Neural cell (in vitro differentiated cells): ENCODE data around the gene RARRES1. TPM values are rescaled to one million over a fixed set of nuclear protein-coding genes. Genes with fewer than 3 reads are reported as not detected.

ENCODE experiments used
- H2AFZ ChIP-seq: fragments of 200-600, 300-800 bp; sonication (generic), shearing (Covaris generic); 2 replicates; pipeline ENCODE4 v1.6.0; 2014; ENCODE audit warnings: low read depth, mild to moderate bottlenecking, antibody characterized with exemption, low read length, moderate library complexity
- H3F3A ChIP-seq: fragments of 200-600 bp; shearing (Covaris generic); 2 replicates; pipeline ENCODE4 v1.6.1; 2016; ENCODE audit warnings: mild to moderate bottlenecking, moderate library complexity, mixed read lengths, antibody characterized with exemption, low read length; ENCODE audit not compliant: insufficient read depth, poor library complexity, severe bottlenecking
- H3K27ac ChIP-seq: fragments of 200-600, 300-800 bp; sonication (generic), shearing (Covaris generic); 2 replicates; pipeline ENCODE4 v1.5.1; 2014; ENCODE audit warnings: mild to moderate bottlenecking, low read length, moderate library complexity
- H3K27me3 ChIP-seq: fragments of 300-800, 200-600 bp; sonication (generic), shearing (Covaris generic); 2 replicates; pipeline ENCODE4 v1.6.0; 2014; ENCODE audit warnings: mild to moderate bottlenecking, low read depth, low read length, moderate library complexity; ENCODE audit not compliant: insufficient read depth
- H3K36me3 ChIP-seq: fragments of 300-800, 200-600 bp; sonication (generic), shearing (Covaris generic); 2 replicates; pipeline ENCODE4 v1.5.1; 2014; ENCODE audit warnings: mild to moderate bottlenecking, antibody characterized with exemption, low read length, moderate library complexity; ENCODE audit not compliant: insufficient read depth
- H3K4me2 ChIP-seq: fragments of 300-800, 200-600 bp; sonication (generic), shearing (Covaris generic); 2 replicates; pipeline ENCODE4 v1.6.0; 2014; ENCODE audit warnings: mild to moderate bottlenecking, low read length
- H3K4me3 ChIP-seq: fragments of 300-800, 200-600 bp; sonication (generic), shearing (Covaris generic); 2 replicates; pipeline ENCODE4 v1.5.1; 2014; ENCODE audit warnings: mild to moderate bottlenecking, low read length, moderate library complexity
- H3K79me2 ChIP-seq: fragments of 200-600 bp; shearing (Covaris generic); replicated peaks from 2 replicates; pipeline ENCODE4 v1.6.0; 2014; ENCODE audit warnings: mild to moderate bottlenecking, low read length, moderate library complexity; ENCODE audit not compliant: insufficient read depth
- H3K9ac ChIP-seq: fragments of 300-800, 200-600 bp; sonication (generic), shearing (Covaris generic); 2 replicates; pipeline ENCODE4 v1.6.1; 2016; ENCODE audit warnings: mild to moderate bottlenecking, low read length, mixed read lengths
- H3K9me2 ChIP-seq: fragments of 200-600 bp; shearing (Covaris generic); 2 replicates; pipeline ENCODE4 v1.6.1; 2016; ENCODE audit warnings: mild to moderate bottlenecking, low read length, mixed read lengths; ENCODE audit not compliant: insufficient read depth
- H3K9me3 ChIP-seq: fragments of 200-600, 300-800 bp; sonication (generic), shearing (Covaris generic); 2 replicates; pipeline ENCODE4 v1.6.1; 2016; ENCODE audit warnings: mild to moderate bottlenecking, mixed run types, low read length, moderate library complexity, mixed read lengths
- H4K20me1 ChIP-seq: fragments of 200-600 bp; shearing (Covaris generic); 2 replicates; pipeline ENCODE4 v1.6.1; 2016; ENCODE audit warnings: mild to moderate bottlenecking, mixed run types; ENCODE audit not compliant: insufficient read depth
- CTCF ChIP-seq: fragments of 450-650 bp; IDR thresholded peaks from 2 replicates; pipeline ENCODE4 v1.5.1; 2014; ENCODE audit warnings: antibody characterized with exemption, mild to moderate bottlenecking, moderate library complexity; ENCODE audit not compliant: poor library complexity, severe bottlenecking
- EP300 ChIP-seq: fragments of 450-650 bp; conservative IDR thresholded peaks from 2 replicates; pipeline ENCODE4 v1.6.1; 2014; ENCODE audit warnings: antibody characterized with exemption, mild to moderate bottlenecking, moderate library complexity; ENCODE audit not compliant: poor library complexity, severe bottlenecking
- EZH2 ChIP-seq: fragments of 200-600, 300-800 bp; shearing (Covaris generic), sonication (generic); IDR thresholded peaks from 2 replicates; pipeline ENCODE4 v1.6.1; 2014; ENCODE audit warnings: antibody characterized with exemption, low read length, borderline replicate concordance, mild to moderate bottlenecking; ENCODE audit not compliant: insufficient read depth, poor library complexity, severe bottlenecking
- MXI1 ChIP-seq: fragments of 450-650 bp; conservative IDR thresholded peaks from 2 replicates; pipeline ENCODE4 v1.6.1; 2014; ENCODE audit warnings: antibody characterized with exemption, mild to moderate bottlenecking; ENCODE audit not compliant: poor library complexity, severe bottlenecking
- POLR2AphosphoS5 ChIP-seq: IDR thresholded peaks from 2 replicates; pipeline ENCODE4 v1.6.1; 2012
- RAD21 ChIP-seq: fragments of 450-650 bp; conservative IDR thresholded peaks from 2 replicates; pipeline ENCODE4 v1.6.1; 2014; ENCODE audit warnings: antibody characterized with exemption, mild to moderate bottlenecking, moderate library complexity
- REST ChIP-seq: IDR thresholded peaks from 2 replicates; pipeline ENCODE4 v1.6.1; 2012; ENCODE audit warnings: borderline replicate concordance
- SMC3 ChIP-seq: fragments of 450-650 bp; conservative IDR thresholded peaks from 2 replicates; pipeline ENCODE4 v1.6.1; 2014; ENCODE audit warnings: antibody characterized with exemption, mild to moderate bottlenecking, moderate library complexity; ENCODE audit not compliant: poor library complexity
- TAF1 ChIP-seq: IDR thresholded peaks from 2 replicates; pipeline ENCODE4 v1.6.1; 2012; ENCODE audit warnings: low read depth
- polyA plus RNA-seq: library from polyadenylated mRNA; depleted of rRNA; stranded (reverse); fragments of >200 nt; gene quantifications from 2 replicates; pipeline ENCODE4 v1.2.3, GENCODE V29; 2014

RARRES1 gene
- polyA plus RNA-seq, 1 donor from 2014 or later: not detected

GRCh38 chr3:158761350-158761749 lies 29.1 kb upstream of the RARRES1 start:
- Histone ChIP-seq H3K9me3 (no peaks in the 10 kb centered on the region), H3K9ac (no peak overlapping the region), H3F3A (no peaks in the 10 kb centered on the region), H3K4me3 (no peak overlapping the region), H3K79me2 (no peaks in the 10 kb centered on the region), H3K27ac (no peak overlapping the region), H4K20me1 (no peaks in the 10 kb centered on the region), H3K36me3 (no peaks in the 10 kb centered on the region), H3K27me3 (no peaks in the 10 kb centered on the region), H2AFZ (no peak overlapping the region), H3K4me2 (no peak overlapping the region), H3K9me2 (no peaks in the 10 kb centered on the region)
- no peak for TF ChIP-seq EP300
- TF ChIP-seq MXI1: no peak
- TF ChIP-seq SMC3: no peak
- no peak for TF ChIP-seq REST
- TF ChIP-seq POLR2AphosphoS5: no peak
- TF ChIP-seq RAD21: no peak
- no peak for TF ChIP-seq TAF1
- TF ChIP-seq EZH2: no peak
- no peak for TF ChIP-seq CTCF

- Histone ChIP-seq H3K9me3 (no peaks in the 10 kb centered on the region), H3K9me2 (no peaks in the 10 kb centered on the region), H3K9ac (no peak overlapping the region), H3K36me3 (no peaks in the 10 kb centered on the region), H3K4me2 (no peak overlapping the region), H3K27me3 (no peaks in the 10 kb centered on the region), H3K4me3 (no peak overlapping the region), H2AFZ (no peak overlapping the region), H3K79me2 (no peaks in the 10 kb centered on the region), H3K27ac (no peak overlapping the region), H3F3A (no peaks in the 10 kb centered on the region), H4K20me1 (no peaks in the 10 kb centered on the region)
- TF ChIP-seq MXI1: no peak
- TF ChIP-seq POLR2AphosphoS5: no peak
- no peak for TF ChIP-seq EZH2
- no peak for TF ChIP-seq EP300
- no peak for TF ChIP-seq SMC3
- no peak for TF ChIP-seq CTCF
- no peak for TF ChIP-seq REST
- no peak for TF ChIP-seq RAD21
- TF ChIP-seq TAF1: no peak
These were observed 23.2 kb upstream of the RARRES1 start for GRCh38 chr3:158755421-158755820.
